Measurements from ENCODE around the gene CARD10.

The CARD10 gene

GRCh38 chr22:37460684-37461083, 58.5 kb downstream of the CARD10 start:
- no peak for DNase-seq

DNA sequence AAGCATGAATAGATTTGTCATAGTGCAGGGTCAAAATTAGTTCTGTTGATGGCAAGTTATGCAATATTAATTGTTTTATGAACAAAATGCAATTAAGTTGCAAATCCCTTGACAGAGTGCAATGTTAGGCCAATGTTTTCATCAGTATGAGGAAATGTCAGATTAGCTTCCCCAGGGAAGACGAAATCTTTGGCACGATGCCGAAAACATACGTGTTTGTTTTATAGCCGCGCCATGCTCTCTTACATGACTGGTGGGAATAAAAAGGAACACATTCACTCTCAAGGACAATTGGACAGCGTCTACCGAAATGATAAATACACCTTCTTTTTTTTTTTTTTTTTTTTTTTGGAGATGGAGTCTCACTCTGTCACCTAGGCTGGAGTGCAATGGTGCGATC, 60.0 kb downstream of the CARD10 start:
- no peak for DNase-seq

DNA sequence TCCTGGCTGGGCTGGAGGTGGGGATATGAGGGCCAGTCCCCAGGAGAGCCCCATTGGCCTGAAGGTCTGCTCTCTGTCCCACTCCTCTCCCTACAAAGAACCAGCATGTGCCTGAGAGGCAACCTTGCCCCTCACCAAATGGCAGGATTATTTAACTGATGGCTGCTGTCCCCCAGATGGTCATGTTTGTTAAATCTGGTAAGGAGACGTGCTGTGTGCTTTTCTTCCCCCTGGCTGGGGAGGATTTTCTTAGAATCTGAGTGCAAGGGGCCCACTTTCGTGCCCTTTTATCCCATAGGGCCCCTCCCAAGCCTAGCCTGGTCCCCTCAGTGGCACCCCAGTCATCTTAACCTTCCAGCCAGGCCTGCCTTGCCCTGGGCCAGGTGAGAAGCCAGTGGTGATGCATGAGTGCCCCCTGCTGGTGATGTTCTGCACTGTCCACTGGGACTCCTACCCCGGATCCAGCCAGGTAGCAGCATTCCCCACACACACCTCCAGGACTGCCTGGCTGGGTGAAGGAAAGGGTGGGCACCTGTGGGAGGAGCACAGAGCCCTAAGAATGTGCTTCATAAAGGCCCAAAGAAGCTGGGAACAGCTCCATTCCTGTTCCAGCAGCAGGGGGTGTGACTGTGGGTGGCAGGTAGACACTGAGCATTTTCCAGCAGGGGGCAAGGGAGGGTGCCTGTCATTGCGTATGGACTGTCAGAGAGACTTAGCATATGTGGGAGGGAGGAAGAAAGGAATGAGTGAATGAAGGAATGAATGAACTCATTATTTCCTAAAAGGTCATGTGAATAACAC, 61.9 kb downstream of the CARD10 start:
- DNase-seq = peak; percentile 44

DNA sequence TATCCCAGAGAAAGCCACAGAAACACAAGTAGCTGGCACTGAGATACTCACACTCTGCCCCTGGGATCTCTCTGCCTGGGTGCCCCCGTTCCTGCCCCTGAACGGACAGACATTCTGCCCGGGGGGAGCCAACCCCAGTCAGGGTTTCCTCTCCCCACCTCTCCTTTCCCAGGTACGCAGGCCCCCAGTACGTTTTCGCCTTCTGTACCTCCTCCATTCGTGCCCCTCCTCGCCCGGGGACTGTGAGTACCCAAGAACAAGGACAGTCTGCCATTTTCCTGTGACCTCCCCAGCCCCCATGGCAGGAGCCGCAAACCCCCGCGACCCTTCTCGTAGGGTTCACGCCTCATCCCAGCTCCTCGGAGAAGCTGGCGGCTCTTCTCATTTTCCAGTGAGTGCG, 62.9 kb downstream of the CARD10 start:
- no peak for DNase-seq

DNA sequence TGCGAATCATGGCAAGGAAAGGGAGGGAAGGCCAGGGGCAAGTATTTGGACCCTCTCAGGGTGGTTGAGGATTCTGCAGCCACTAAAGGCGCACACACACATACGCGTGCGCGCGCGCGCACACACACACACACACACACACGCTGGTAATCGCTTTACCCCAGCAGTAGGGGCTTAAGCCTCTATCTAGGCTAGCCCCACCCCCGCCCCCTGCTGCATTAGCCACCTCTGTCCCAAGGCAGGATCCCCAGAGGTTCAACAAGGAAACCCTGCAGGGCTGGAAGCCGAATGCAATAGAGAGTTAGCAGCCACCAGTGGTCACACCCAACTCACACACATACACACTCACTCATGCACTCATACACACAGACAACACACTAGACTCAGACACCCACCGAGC, 63.3 kb downstream of the CARD10 start:
- DNase-seq = peak; percentile 28

GRCh38 chr22:37454857-37455686, 64.1 kb downstream of the CARD10 start:
- DNase-seq = peak; percentile 90

DNA sequence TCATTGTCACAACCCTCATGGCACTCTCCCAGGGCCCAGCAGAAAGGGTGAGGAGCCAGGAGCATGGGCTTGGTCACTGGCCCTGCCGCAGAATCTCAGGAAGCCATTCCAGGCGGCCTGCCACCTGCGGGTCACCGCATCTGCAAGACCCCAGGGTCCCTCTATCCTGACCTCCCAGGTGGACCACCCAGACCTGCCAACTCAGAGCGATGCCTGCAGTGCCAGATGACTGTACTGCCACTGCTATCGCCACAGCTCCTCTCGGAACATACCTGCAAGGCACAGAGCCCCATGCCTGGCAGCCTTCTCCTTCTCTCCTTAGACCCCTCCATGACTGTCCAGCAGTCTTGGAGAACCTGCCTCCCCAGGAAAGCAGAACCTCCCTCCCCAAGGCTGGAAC, 65.5 kb downstream of the CARD10 start:
- no peak for DNase-seq

GRCh38 chr22:37451218-37451617, 68.0 kb downstream of the CARD10 start:
- no peak for DNase-seq

GRCh38 chr22:37449331-37450001, 69.7 kb downstream of the CARD10 start:
- no peak for DNase-seq

DNA sequence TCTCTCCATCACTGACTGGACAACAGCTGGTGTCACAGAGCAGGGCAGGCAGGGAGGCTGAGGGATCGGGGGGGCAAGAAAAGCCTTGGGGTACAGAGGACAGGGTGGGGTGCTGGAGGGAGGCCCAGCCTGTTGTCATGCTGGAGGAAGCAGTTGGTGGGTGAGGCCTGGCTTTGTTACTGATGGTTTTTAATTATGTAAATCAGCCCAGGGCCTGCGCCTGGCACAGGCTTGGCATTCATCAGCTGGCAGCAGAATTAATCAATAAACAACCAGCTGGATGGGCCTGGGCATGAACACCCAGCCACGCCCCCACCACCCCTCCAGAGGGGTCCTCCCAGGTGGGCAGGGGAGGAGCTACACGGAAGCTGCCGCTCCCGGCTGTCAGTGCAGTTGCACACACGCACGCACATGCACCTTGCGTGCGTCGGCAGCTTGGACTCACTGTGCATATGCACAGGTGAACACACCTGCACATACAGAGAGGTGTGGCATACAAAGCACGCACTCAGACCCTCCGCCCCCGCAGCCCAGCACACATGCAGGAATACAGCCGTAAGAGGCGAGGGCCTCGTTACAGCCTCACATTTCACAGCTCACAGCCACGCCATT, 70.6 kb downstream of the CARD10 start:
- DNase-seq = no peak

GRCh38 chr22:37445501-37445900, 73.7 kb downstream of the CARD10 start:
- DNase-seq = no peak

GRCh38 chr22:37443977-37444376, 75.2 kb downstream of the CARD10 start:
- DNase-seq = no peak

- no peak for DNase-seq
These were observed 76.1 kb downstream of the CARD10 start for GRCh38 chr22:37443086-37443485.

DNA sequence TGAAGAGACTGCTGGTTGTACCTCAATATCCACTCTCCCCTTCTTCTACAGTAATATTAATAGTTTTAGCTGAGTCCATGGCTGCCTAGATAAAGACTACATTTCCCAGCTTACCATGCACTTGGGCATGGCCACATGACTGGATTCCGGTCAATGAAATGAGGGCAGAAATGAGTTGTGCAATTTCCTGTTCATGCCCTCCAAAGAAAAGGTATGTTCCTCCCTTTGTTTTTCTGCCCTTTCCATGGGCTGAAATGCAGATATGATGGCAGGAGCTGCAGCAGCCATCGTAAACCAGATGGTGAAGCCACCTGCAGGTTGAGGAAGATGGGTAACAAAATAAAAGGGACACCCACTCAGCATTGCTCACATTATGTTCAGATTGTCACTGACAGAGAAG, 76.7 kb downstream of the CARD10 start:
- peak; percentile 35 for DNase-seq

GRCh38 chr22:37442135-37442534, 77.1 kb downstream of the CARD10 start:
- DNase-seq = no peak

DNA sequence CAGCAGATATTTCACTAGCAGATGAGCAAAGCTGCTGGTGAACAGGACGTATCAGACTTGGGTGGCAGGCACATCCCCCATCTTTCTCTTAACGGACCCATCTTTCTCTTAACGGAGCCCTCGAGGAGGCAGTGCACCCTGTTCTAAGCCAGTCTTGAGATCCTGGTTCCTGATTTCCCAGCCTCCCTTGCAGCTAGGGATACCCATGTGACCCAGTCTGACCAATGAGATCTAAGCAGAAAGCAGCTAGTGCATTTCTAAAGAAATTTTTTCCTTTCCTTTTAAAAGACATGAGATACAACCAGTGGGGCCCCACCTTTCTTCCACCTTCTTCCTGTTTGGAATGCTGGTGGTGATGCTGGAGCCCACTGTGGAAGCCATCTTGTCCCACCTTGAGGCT, 78.3 kb downstream of the CARD10 start:
- no peak for DNase-seq

Data from fibroblast of skin of right quadriceps (primary cell).